ENCODE data around the gene THUMPD1.

- no peak for TF ChIP-seq CTCF (conservative IDR thresholded peaks at IDR 0.05; ENCODE audit: low read depth, low read length)
- TF ChIP-seq POLR2A (IDR thresholded peaks at IDR 0.05; ENCODE audit: low read depth, low read length): no peak
- no peak for TF ChIP-seq ELK1 (IDR thresholded peaks at IDR 0.05; ENCODE audit: borderline replicate concordance, low read depth, low read length)
Measured at GRCh38 chr16:20735490-20735889, 6.1 kb downstream of the THUMPD1 start.
